Fibroblast of lung (primary cell): ENCODE measurements around the gene WEE2.

Source experiments
- EZH2 ChIP-seq: IDR thresholded peaks from 2 replicates; pipeline ENCODE4 v1.5.1; 2012; ENCODE audit warnings: low read length, control low read depth, mild to moderate bottlenecking; ENCODE audit errors: missing control alignments
- TF ChIP-seq, protein P1 (sequence below), 2 donors: IDR thresholded peaks in 1 of 2; conservative IDR thresholded peaks in 1 of 2; 1 replicate in 1 of 2; 2 replicates in 1 of 2; pipeline ENCODE4 v1.5.1; 2011 to 2012; ENCODE audit warnings: low read length in 2 of 2, control low read depth in 1 of 2, inconsistent platforms in 1 of 2, low read depth in 1 of 2, mild to moderate bottlenecking in 1 of 2

- TF ChIP-seq, protein P1, sequence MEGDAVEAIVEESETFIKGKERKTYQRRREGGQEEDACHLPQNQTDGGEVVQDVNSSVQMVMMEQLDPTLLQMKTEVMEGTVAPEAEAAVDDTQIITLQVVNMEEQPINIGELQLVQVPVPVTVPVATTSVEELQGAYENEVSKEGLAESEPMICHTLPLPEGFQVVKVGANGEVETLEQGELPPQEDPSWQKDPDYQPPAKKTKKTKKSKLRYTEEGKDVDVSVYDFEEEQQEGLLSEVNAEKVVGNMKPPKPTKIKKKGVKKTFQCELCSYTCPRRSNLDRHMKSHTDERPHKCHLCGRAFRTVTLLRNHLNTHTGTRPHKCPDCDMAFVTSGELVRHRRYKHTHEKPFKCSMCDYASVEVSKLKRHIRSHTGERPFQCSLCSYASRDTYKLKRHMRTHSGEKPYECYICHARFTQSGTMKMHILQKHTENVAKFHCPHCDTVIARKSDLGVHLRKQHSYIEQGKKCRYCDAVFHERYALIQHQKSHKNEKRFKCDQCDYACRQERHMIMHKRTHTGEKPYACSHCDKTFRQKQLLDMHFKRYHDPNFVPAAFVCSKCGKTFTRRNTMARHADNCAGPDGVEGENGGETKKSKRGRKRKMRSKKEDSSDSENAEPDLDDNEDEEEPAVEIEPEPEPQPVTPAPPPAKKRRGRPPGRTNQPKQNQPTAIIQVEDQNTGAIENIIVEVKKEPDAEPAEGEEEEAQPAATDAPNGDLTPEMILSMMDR (conservative IDR thresholded peaks at IDR 0.05 in 1 of 2, IDR thresholded peaks at IDR 0.05 in 1 of 2; ENCODE audit: low read depth in 1 of 2, low read length in 2 of 2), result no peak
- no peak for TF ChIP-seq EZH2
Observed at GRCh38 chr7:141659501-141659900, 48.7 kb upstream of the WEE2 start.
